HepG2 (cell line): ENCODE data around the gene SGSM1. TPM values are rescaled to one million over a fixed set of nuclear protein-coding genes. Genes with fewer than 3 reads are reported as not detected.

ENCODE experiments used
- ATAC-seq: fragments of 200-7000 bp; cut with Tn5 transposase; 3 replicates; pipeline ENCODE4 v1.9.1; 2020; ENCODE audit warnings: mild to moderate bottlenecking, moderate library complexity
- BruUV-seq: library from RNA; stranded (reverse); fragments of 400-500 nt; replicated peaks from 2 replicates; lab custom pipeline; 2021; lab: Mats Ljungman, UMichigan
- CTCF ChIA-PET: fragments of 300-600 bp; formaldehyde crosslinking; extraction: SDS; loops from one replicate; lab custom pipeline; 2021; ENCODE audit warnings: low total read pairs, inconsistent platforms, low intra/inter-chr PET ratio; lab: Yijun Ruan, JAX
- POLR2A ChIA-PET: fragments of 350-600 bp; sonication (Branson Sonifier 250); formaldehyde crosslinking; loops from one replicate; lab custom pipeline; 2020; ENCODE audit warnings: antibody characterized with exemption, inconsistent platforms; lab: Yijun Ruan, JAX
- DNase-seq: peaks from one replicate; pipeline ENCODE4 v3.0.0-alpha.2; 2015; ENCODE audit warnings: low spot score
- FAIRE-seq: peaks from 3 replicates; lab custom pipeline; 2011; peaks lifted over from hg19 to GRCh38; lab: Jason Lieb, UNC
- H2AFZ ChIP-seq: one replicate; pipeline ENCODE4 v1.6.1; 2011; ENCODE audit warnings: low read length, inconsistent platforms
- H3K27ac ChIP-seq: fragments of 300-600 bp; 3 replicates; pipeline ENCODE4 v1.8.0; 2011; ENCODE audit warnings: mixed run types, mild to moderate bottlenecking, mixed read lengths, low read length, inconsistent platforms; ENCODE audit not compliant: insufficient read depth; ENCODE audit errors: extremely low read length
- H3K27me3 ChIP-seq, 2 experiments: fragments of 200-600 bp in 1 of 2; 2 replicates in 1 of 2; 3 replicates in 1 of 2; pipeline versions ENCODE4 v1.6.0 to v1.8.0; 2011; ENCODE audit warnings: low read length in 2 of 2, mild to moderate bottlenecking in 2 of 2, moderate library complexity in 2 of 2, inconsistent platforms in 1 of 2; ENCODE audit not compliant: insufficient read depth in 2 of 2, control insufficient read depth in 1 of 2
- H3K36me3 ChIP-seq, 2 experiments: fragments of 200-600 bp in 1 of 2; replicated peaks in 1 of 2; 2 replicates in 1 of 2; 3 replicates in 1 of 2; pipeline versions ENCODE4 v1.5.1 to v1.8.0; 2011; ENCODE audit warnings: low read length in 2 of 2, inconsistent platforms in 1 of 2; ENCODE audit not compliant: insufficient read depth in 2 of 2, control insufficient read depth in 1 of 2
- H3K4me1 ChIP-seq: 2 replicates; pipeline ENCODE4 v1.5.1; 2012; ENCODE audit warnings: low read length, inconsistent platforms; ENCODE audit not compliant: insufficient read depth
- H3K4me2 ChIP-seq: 2 replicates; pipeline ENCODE4 v1.6.0; 2011; ENCODE audit warnings: low read depth, low read length, inconsistent platforms
- H3K4me3 ChIP-seq, 3 experiments: fragments of 200-600 bp in 1 of 3; sonication (generic), shearing (Covaris generic) in 1 of 3; replicated peaks in 1 of 3; 2 replicates each; pipeline ENCODE4 v1.5.1; 2011 to 2016; ENCODE audit warnings: low read length in 3 of 3, inconsistent platforms in 2 of 3, low read depth in 2 of 3, mild to moderate bottlenecking in 2 of 3, control low read depth in 1 of 3, mixed read lengths in 1 of 3; ENCODE audit not compliant: insufficient read depth in 1 of 3
- H3K79me2 ChIP-seq: one replicate; pipeline ENCODE4 v1.6.1; 2011; ENCODE audit warnings: low read length, inconsistent platforms; ENCODE audit not compliant: insufficient read depth
- H3K9ac ChIP-seq: 2 replicates; pipeline ENCODE4 v1.6.0; 2011; ENCODE audit warnings: mild to moderate bottlenecking, low read depth, low read length, inconsistent platforms; ENCODE audit not compliant: insufficient read depth
- H3K9me3 ChIP-seq: 2 replicates; pipeline ENCODE4 v1.5.1; 2012; ENCODE audit warnings: mild to moderate bottlenecking, low read length
- H4K20me1 ChIP-seq: 2 replicates; pipeline ENCODE4 v1.6.0; 2011; ENCODE audit warnings: inconsistent platforms, mild to moderate bottlenecking, low read length, moderate library complexity; ENCODE audit not compliant: insufficient read depth
- ESRRA ChIP-seq: sonication (generic); formaldehyde crosslinking; IDR thresholded peaks from 2 replicates; pipeline ENCODE4 v1.5.1; 2020; ENCODE audit warnings: mild to moderate bottlenecking, low read depth, missing genetic modification reagents
- HHEX ChIP-seq: IDR thresholded peaks from 2 replicates; pipeline ENCODE4 v1.6.1; 2016; ENCODE audit warnings: control low read depth
- LRRFIP1 ChIP-seq: sonication (generic); formaldehyde crosslinking; conservative IDR thresholded peaks from 2 replicates; pipeline ENCODE4 v1.4.0; 2020; ENCODE audit warnings: missing genetic modification reagents
- MIER3 ChIP-seq: IDR thresholded peaks from 2 replicates; pipeline ENCODE4 v1.6.1; 2016; ENCODE audit warnings: missing compliant biosample characterization, borderline replicate concordance
- RBM22 ChIP-seq: fragments of 200-400 bp; formaldehyde crosslinking; optimal IDR thresholded peaks from 2 replicates; pipeline ENCODE3; 2017; ENCODE audit warnings: mild to moderate bottlenecking, low read length, moderate library complexity
- ZNF138 ChIP-seq: sonication (generic); formaldehyde crosslinking; IDR thresholded peaks from 2 replicates; pipeline ENCODE4 v1.5.0; 2020; ENCODE audit warnings: mild to moderate bottlenecking, low read depth, missing genetic modification reagents
- ZNF296 ChIP-seq: sonication (generic); formaldehyde crosslinking; conservative IDR thresholded peaks from 2 replicates; pipeline ENCODE4 v1.5.0; 2020; ENCODE audit warnings: mild to moderate bottlenecking, missing genetic modification reagents
- ZNF597 ChIP-seq: sonication (generic); formaldehyde crosslinking; IDR thresholded peaks from 2 replicates; pipeline ENCODE4 v1.5.0; 2020; ENCODE audit warnings: missing genetic modification reagents
- ZNF629 ChIP-seq: sonication (generic); formaldehyde crosslinking; conservative IDR thresholded peaks from 2 replicates; pipeline ENCODE4 v1.5.0; 2020; ENCODE audit warnings: missing genetic modification reagents
- ZNF737 ChIP-seq: sonication (generic); formaldehyde crosslinking; IDR thresholded peaks from 2 replicates; pipeline ENCODE4 v1.5.0; 2020; ENCODE audit warnings: missing genetic modification reagents, mild to moderate bottlenecking, borderline replicate concordance
- ZNF777 ChIP-seq: sonication (generic); formaldehyde crosslinking; IDR thresholded peaks from 2 replicates; pipeline ENCODE4 v1.4.0; 2020; ENCODE audit warnings: missing genetic modification reagents
- WGBS: methylation state at CpG from one replicate; pipeline ENCODE4 v1.1.6; 2017; ENCODE audit warnings: low lambda C conversion rate; 5-methylcytosine and 5-hydroxymethylcytosine counted together
- in situ Hi-C: cut with HindIII; loops from 2 replicates; pipeline ENCODE4 v1.10.0; 2017; ENCODE audit warnings: low pct_unique_long_range_greater_than_20kb; ENCODE audit not compliant: extremely low pct_ligation_motif_present
- intact Hi-C: fragments of 100-400 bp; cut with micrococcal nuclease; formaldehyde crosslinking; loops from one replicate; pipeline ENCODE4 v1.10.0; 2022; ENCODE audit not compliant: unreplicated experiment
- polyA plus RNA-seq, 8 experiments: library from polyadenylated mRNA; depleted of rRNA in 3 of 8; stranded (reverse) in 7 of 8; unstranded in 1 of 8; fragments of >200 nt; fragmentation: Illumina TruSeq in 4 of 8; extraction: Trizol in 4 of 8; gene quantifications; 2 replicates each; pipeline versions ENCODE4 v1.2.1 to v1.2.3, GENCODE V29; 2011 to 2016; ENCODE audit warnings: low read depth in 4 of 8, missing spikeins in 1 of 8, mixed read lengths in 1 of 8; ENCODE audit not compliant: insufficient read depth in 1 of 8
- total RNA-seq, 5 experiments: library from RNA; depleted of rRNA; stranded (reverse); fragments of >200 nt; fragmentation: Illumina TruSeq; extraction: Trizol; gene quantifications; 2 replicates each; pipeline ENCODE4 v1.2.3, GENCODE V29; 2016; ENCODE audit warnings: low read depth in 1 of 5
- TF ChIP-seq, protein P1 (sequence below): sonication (generic); formaldehyde crosslinking; IDR thresholded peaks from 2 replicates; pipeline ENCODE4 v1.5.0; 2020; ENCODE audit warnings: mild to moderate bottlenecking, missing genetic modification reagents, moderate library complexity

SGSM1 gene
- total and polyA plus RNA-seq, 2 of the 13 experiments (the other 11 are each of a cell fraction or from before 2014, with no cell fraction given): 0.07 TPM; not detected in 1

DNA sequence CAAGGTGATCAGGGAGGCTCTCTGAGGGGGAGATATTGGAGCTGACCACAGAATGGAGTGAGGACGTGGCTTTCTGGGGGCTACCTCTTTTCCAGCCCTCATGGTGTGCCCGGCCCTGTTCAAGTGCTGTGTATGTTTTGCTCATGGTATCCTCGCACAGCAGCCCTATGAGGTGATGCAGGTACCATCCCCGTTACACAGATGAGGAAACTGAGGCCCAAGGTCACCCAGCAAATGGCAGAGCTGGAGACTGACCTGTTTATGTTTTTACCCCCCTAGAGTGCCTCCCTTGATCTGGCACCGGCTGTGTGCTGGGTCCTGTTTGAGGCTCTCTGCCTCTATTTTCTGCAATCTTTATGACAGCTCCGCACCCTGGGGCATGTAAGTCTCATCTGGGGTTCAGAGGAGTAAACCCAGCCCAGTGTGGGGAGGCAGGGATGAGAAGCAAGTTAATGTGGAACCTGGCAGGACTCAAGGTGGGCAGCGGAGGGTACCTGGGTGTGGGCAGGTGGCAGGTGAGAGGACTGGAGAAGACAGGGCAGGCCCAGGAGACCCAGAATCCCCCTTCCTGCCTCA is 20.8 kb downstream of the SGSM1 start:
- no peak for FAIRE-seq

GRCh38 chr22:24827296-24827695 is 21.3 kb downstream of the SGSM1 start:
- no TSS peak for BruUV-seq
- no peaks in the 10 kb centered on the region for H3K36me3 ChIP-seq
- in situ Hi-C loops: no loop called here
- no peak; the same call in 2 of the 3 replicates for ATAC-seq
- no peak overlapping the region for H3K27ac ChIP-seq
- CTCF ChIA-PET: no interaction called here
- peaks cover 2 to 25% of the 10 kb centered on the region in 2 experiments; a peak in 4 of 5 replicates for H3K27me3 ChIP-seq
- intact Hi-C loops: no loop called here
- no peaks in the 10 kb centered on the region for H3K79me2 ChIP-seq
- WGBS: 0% methylated on average over 4 of the region's 9 CpGs
- H3K9ac ChIP-seq: no peak overlapping the region
- no peaks in the 10 kb centered on the region for H3K9me3 ChIP-seq
- no peak overlapping the region for H2AFZ ChIP-seq
- no peak overlapping the region for H3K4me2 ChIP-seq
- POLR2A ChIA-PET: no interaction called here
- H4K20me1 ChIP-seq: no peaks in the 10 kb centered on the region
- DNase-seq: no peak
- H3K4me1 ChIP-seq: peaks cover 12% of the 10 kb centered on the region
- no peak for FAIRE-seq
- no peak overlapping the region for H3K4me3 ChIP-seq
- TF ChIP-seq ZNF737 (CRISPR knock-in tag): no peak
- no peak for TF ChIP-seq ZNF777 (CRISPR knock-in tag)
- TF ChIP-seq LRRFIP1 (CRISPR knock-in tag): no peak
- TF ChIP-seq ZNF138 (CRISPR knock-in tag): no peak
- TF ChIP-seq HHEX: no peak
- TF ChIP-seq ESRRA: no peak
- TF ChIP-seq RBM22: no peak
- TF ChIP-seq, protein P1, sequence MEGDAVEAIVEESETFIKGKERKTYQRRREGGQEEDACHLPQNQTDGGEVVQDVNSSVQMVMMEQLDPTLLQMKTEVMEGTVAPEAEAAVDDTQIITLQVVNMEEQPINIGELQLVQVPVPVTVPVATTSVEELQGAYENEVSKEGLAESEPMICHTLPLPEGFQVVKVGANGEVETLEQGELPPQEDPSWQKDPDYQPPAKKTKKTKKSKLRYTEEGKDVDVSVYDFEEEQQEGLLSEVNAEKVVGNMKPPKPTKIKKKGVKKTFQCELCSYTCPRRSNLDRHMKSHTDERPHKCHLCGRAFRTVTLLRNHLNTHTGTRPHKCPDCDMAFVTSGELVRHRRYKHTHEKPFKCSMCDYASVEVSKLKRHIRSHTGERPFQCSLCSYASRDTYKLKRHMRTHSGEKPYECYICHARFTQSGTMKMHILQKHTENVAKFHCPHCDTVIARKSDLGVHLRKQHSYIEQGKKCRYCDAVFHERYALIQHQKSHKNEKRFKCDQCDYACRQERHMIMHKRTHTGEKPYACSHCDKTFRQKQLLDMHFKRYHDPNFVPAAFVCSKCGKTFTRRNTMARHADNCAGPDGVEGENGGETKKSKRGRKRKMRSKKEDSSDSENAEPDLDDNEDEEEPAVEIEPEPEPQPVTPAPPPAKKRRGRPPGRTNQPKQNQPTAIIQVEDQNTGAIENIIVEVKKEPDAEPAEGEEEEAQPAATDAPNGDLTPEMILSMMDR: no peak
- TF ChIP-seq MIER3 (CRISPR knock-in tag): no peak
- TF ChIP-seq ZNF296 (CRISPR knock-in tag): no peak

More for the DNA sequence above, 20.8 kb downstream of the SGSM1 start:
- no peaks in the 10 kb centered on the region for H4K20me1 ChIP-seq
- H3K79me2 ChIP-seq: no peaks in the 10 kb centered on the region
- H3K4me3 ChIP-seq: no peak overlapping the region
- no peaks in the 10 kb centered on the region for H3K9me3 ChIP-seq
- BruUV-seq: no TSS peak
- no peak overlapping the region for H2AFZ ChIP-seq
- H3K27ac ChIP-seq: no peak overlapping the region
- peaks cover 12% of the 10 kb centered on the region for H3K4me1 ChIP-seq
- intact Hi-C loops (no loop called here), in situ Hi-C loops (no loop called here)
- ChIA-PET POLR2A (no interaction called here), CTCF (no interaction called here)
- ATAC-seq (no peak), DNase-seq (no peak)
- H3K36me3 ChIP-seq: no peaks in the 10 kb centered on the region
- TF ChIP-seq ZNF597 (CRISPR knock-in tag) (no peak), ZNF629 (CRISPR knock-in tag) (0 out of 2 replicates have a peak, but pooled peaks have one; percentile 13)
- no peak overlapping the region for H3K9ac ChIP-seq
- 33% methylated on average over 7 of the region's 7 CpGs for WGBS
- peaks cover 2 to 23% of the 10 kb centered on the region in 2 experiments; a peak in 4 of 5 replicates for H3K27me3 ChIP-seq
- H3K4me2 ChIP-seq: no peak overlapping the region
